PC-3 (cell line): Measurements from ENCODE around the gene LIPH. TPM values are rescaled to one million over a fixed set of nuclear protein-coding genes. Genes with fewer than 3 reads are reported as not detected.
"Not testable (repeated sequence)": the region's sequence is repeated elsewhere in the genome, so short reads cannot be mapped to it uniquely, and the experiment has no call there.

Experiments used
- ATAC-seq: fragments of 200-7000 bp; cut with Tn5 transposase; 2 replicates; pipeline ENCODE4 v1.9.1; 2020; ENCODE audit warnings: mild to moderate bottlenecking, moderate library complexity
- BruUV-seq: library from RNA; stranded (reverse); fragments of 400-500 nt; replicated peaks from 2 replicates; lab custom pipeline; 2021; lab: Mats Ljungman, UMichigan
- CTCF ChIA-PET: fragments of 300-600 bp; sonication (Branson Sonifier 250); formaldehyde crosslinking; loops from one replicate; lab custom pipeline; 2022; ENCODE audit warnings: antibody characterized with exemption; lab: Charles Lee
- POLR2A ChIA-PET: fragments of 300-600 bp; sonication (Branson Sonifier 250); formaldehyde crosslinking; loops from one replicate; lab custom pipeline; 2022; ENCODE audit warnings: antibody characterized with exemption; ENCODE audit not compliant: unreplicated experiment; lab: Charles Lee
- DNase-seq: peaks from one replicate; pipeline ENCODE4 v3.0.0-alpha.2; 2015
- H2AFZ ChIP-seq: fragments of 300-600 bp; sonication (generic); 2 replicates; pipeline ENCODE4 v1.6.0; 2016; ENCODE audit warnings: antibody characterized with exemption, low read length
- H3F3A ChIP-seq: fragments of 300-600 bp; sonication (generic); one replicate; pipeline ENCODE4 v1.6.0; 2017; ENCODE audit warnings: antibody characterized with exemption, low read length, control low read depth, mild to moderate bottlenecking; ENCODE audit not compliant: unreplicated experiment
- H3K27ac ChIP-seq: fragments of 300-600 bp; sonication (generic); 2 replicates; pipeline ENCODE4 v1.5.1; 2016; ENCODE audit warnings: mild to moderate bottlenecking, low read length
- H3K27me3 ChIP-seq: fragments of 300-600 bp; sonication (generic); 2 replicates; pipeline ENCODE4 v1.6.1; 2016; ENCODE audit warnings: low read length, mixed read lengths
- H3K36me3 ChIP-seq: fragments of 300-600 bp; sonication (generic); 2 replicates; pipeline ENCODE4 v1.6.1; 2016; ENCODE audit warnings: low read depth, mixed run types, low read length, mixed read lengths
- H3K4me1 ChIP-seq: fragments of 300-600 bp; sonication (generic); 2 replicates; pipeline ENCODE4 v1.5.1; 2016; ENCODE audit warnings: low read length; ENCODE audit not compliant: insufficient read depth
- H3K4me2 ChIP-seq: fragments of 300-600 bp; sonication (generic); 2 replicates; pipeline ENCODE4 v1.6.0; 2016; ENCODE audit warnings: low read length
- H3K4me3 ChIP-seq: fragments of 300-600 bp; sonication (generic); 2 replicates; pipeline ENCODE4 v1.5.1; 2016; ENCODE audit warnings: mild to moderate bottlenecking, low read length, mixed read lengths
- H3K79me2 ChIP-seq: fragments of 300-600 bp; sonication (generic); 2 replicates; pipeline ENCODE4 v1.6.1; 2017; ENCODE audit warnings: low read length, mixed read lengths
- H3K9ac ChIP-seq: fragments of 300-600 bp; sonication (generic); 2 replicates; pipeline ENCODE4 v1.6.0; 2016; ENCODE audit warnings: mild to moderate bottlenecking, low read length
- H3K9me2 ChIP-seq: fragments of 300-600 bp; sonication (generic); replicated peaks from 2 replicates; pipeline ENCODE4 v1.6.1; 2016; ENCODE audit warnings: mixed run types, low read length, mixed read lengths
- H3K9me3 ChIP-seq: fragments of 300-600 bp; sonication (generic); 2 replicates; pipeline ENCODE4 v1.6.1; 2016; ENCODE audit warnings: low read length, mixed read lengths
- H4K20me1 ChIP-seq: fragments of 300-600 bp; sonication (generic); 2 replicates; pipeline ENCODE4 v1.6.1; 2016; ENCODE audit warnings: low read length, mixed read lengths
- CTCF ChIP-seq: fragments of 300-600 bp; sonication (generic); conservative IDR thresholded peaks from 2 replicates; pipeline ENCODE4 v1.5.1; 2017; ENCODE audit warnings: antibody characterized with exemption, low read depth, mild to moderate bottlenecking, low read length
- EZH2 ChIP-seq: fragments of 300-600 bp; sonication (generic); IDR thresholded peaks from one replicate; pipeline ENCODE4 v1.6.1; 2017; ENCODE audit warnings: antibody characterized with exemption, mild to moderate bottlenecking, low read length; ENCODE audit not compliant: unreplicated experiment
- EZH2phosphoT487 ChIP-seq: fragments of 300-600 bp; sonication (generic); IDR thresholded peaks from 2 replicates; pipeline ENCODE4 v1.6.1; 2018; ENCODE audit warnings: mild to moderate bottlenecking, antibody characterized with exemption, low read length, borderline replicate concordance
- intact Hi-C: fragments of 100-400 bp; cut with micrococcal nuclease; formaldehyde crosslinking; loops from 2 replicates; pipeline ENCODE4 v1.9.0; 2023
- total RNA-seq: library from RNA; depleted of rRNA; stranded (reverse); fragments of >200 nt; gene quantifications from 2 replicates; pipeline ENCODE4 v1.2.3, GENCODE V29; 2014

LIPH gene
- total RNA-seq, 1 experiment from 2014 or later, result 1.0 TPM

- ChIA-PET CTCF (no interaction called here), POLR2A (no interaction called here)
- TF ChIP-seq CTCF (no peak), EZH2phosphoT487 (no peak), EZH2 (no peak)
- Histone ChIP-seq H3K4me1 (no peaks in the 10 kb centered on the region), H3K79me2 (no peaks in the 10 kb centered on the region), H3K9me2 (no peaks in the 10 kb centered on the region), H3K27me3 (no peaks in the 10 kb centered on the region), H3K4me2 (no peak overlapping the region), H3F3A (no peaks in the 10 kb centered on the region), H3K9ac (no peak overlapping the region), H2AFZ (no peak overlapping the region), H3K36me3 (0 out of 2 replicates have a peak, but pooled peaks cover 7% of the 10 kb centered on the region), H4K20me1 (no peaks in the 10 kb centered on the region), H3K4me3 (no peak overlapping the region), H3K9me3 (no peaks in the 10 kb centered on the region), H3K27ac (no peak overlapping the region)
- DNase-seq (no peak), ATAC-seq (no peak)
- intact Hi-C loops, result no loop called here
- BruUV-seq, result no TSS peak
Measured at GRCh38 chr3:185477316-185477715, 75.1 kb downstream of the LIPH start.

- H3K36me3 ChIP-seq, POLR2A ChIA-PET, CTCF ChIA-PET, H3K4me3 ChIP-seq, H3K9me2 ChIP-seq, H3K4me1 ChIP-seq, H3K79me2 ChIP-seq, intact Hi-C loops, H3K4me2 ChIP-seq, H3K9ac ChIP-seq, DNase-seq, H2AFZ ChIP-seq, H3K27ac ChIP-seq, BruUV-seq, H4K20me1 ChIP-seq, H3K9me3 ChIP-seq, H3K27me3 ChIP-seq, ATAC-seq, H3F3A ChIP-seq: not testable (repeated sequence)
Measured at GRCh38 chr3:185474922-185475321, 77.5 kb downstream of the LIPH start.

- H3K9ac ChIP-seq, result no peak overlapping the region
- H3K27ac ChIP-seq, result no peak overlapping the region
- no peaks in the 10 kb centered on the region for H3K27me3 ChIP-seq
- ChIA-PET CTCF (no interaction called here), POLR2A (no interaction called here)
- no peak overlapping the region for H2AFZ ChIP-seq
- TF ChIP-seq EZH2phosphoT487 (no peak), EZH2 (no peak), CTCF (no peak)
- no peak for ATAC-seq
- intact Hi-C loops, result no loop called here
- H3K4me2 ChIP-seq, result no peak overlapping the region
- no peaks in the 10 kb centered on the region for H3F3A ChIP-seq
- BruUV-seq, result no TSS peak
- H3K4me3 ChIP-seq, result no peak overlapping the region
- H3K4me1 ChIP-seq, result no peaks in the 10 kb centered on the region
- no peaks in the 10 kb centered on the region for H4K20me1 ChIP-seq
- no peak for DNase-seq
- H3K9me2 ChIP-seq, result no peaks in the 10 kb centered on the region
- H3K36me3 ChIP-seq, result no peaks in the 10 kb centered on the region
- H3K79me2 ChIP-seq, result no peaks in the 10 kb centered on the region
- no peaks in the 10 kb centered on the region for H3K9me3 ChIP-seq
Measured at GRCh38 chr3:185473290-185473815, 79.0 kb downstream of the LIPH start.
